Lung (tissue), 12 donors: Measurements from ENCODE around the gene PODN. TPM values are rescaled to one million over a fixed set of nuclear protein-coding genes. Genes with fewer than 3 reads are reported as not detected.

Experiments used
- ATAC-seq: fragments of 200-7000 bp; cut with Tn5 transposase; one replicate; pipeline ENCODE4 v1.9.1; 2020; ENCODE audit warnings: moderate number of reproducible peaks; ENCODE audit not compliant: insufficient read depth, low FRiP score
- DNase-seq, 3 donors: peaks; one replicate each; pipeline ENCODE4 v3.0.0-alpha.2; 2013 to 2017
- H3K27ac ChIP-seq, 2 donors: one replicate each; pipeline ENCODE4 v1.5.1; 2013; ENCODE audit warnings: mild to moderate bottlenecking in 2 of 2, moderate library complexity in 2 of 2, control low read depth in 1 of 2, inconsistent platforms in 1 of 2, low read depth in 1 of 2, low read length in 1 of 2
- H3K27me3 ChIP-seq, 3 donors: one replicate each; pipeline ENCODE4 v1.5.1; 2013; ENCODE audit warnings: low read length in 2 of 3; ENCODE audit not compliant: control insufficient read depth in 3 of 3, insufficient read depth in 3 of 3
- H3K36me3 ChIP-seq, 4 donors: one replicate each; pipeline ENCODE4 v1.5.1; 2013; ENCODE audit warnings: low read length in 4 of 4, mild to moderate bottlenecking in 1 of 4, moderate library complexity in 1 of 4; ENCODE audit not compliant: control insufficient read depth in 4 of 4, insufficient read depth in 4 of 4
- H3K4me1 ChIP-seq, 5 donors: one replicate each; pipeline ENCODE4 v1.5.1; 2013; ENCODE audit warnings: low read length in 5 of 5, mild to moderate bottlenecking in 2 of 5, moderate library complexity in 1 of 5; ENCODE audit not compliant: control insufficient read depth in 5 of 5, insufficient read depth in 5 of 5
- H3K4me3 ChIP-seq: one replicate; pipeline ENCODE4 v1.5.1; 2013; ENCODE audit warnings: mild to moderate bottlenecking, control low read depth, moderate library complexity
- H3K9ac ChIP-seq, 2 donors: one replicate each; pipeline ENCODE4 v1.5.1; 2013; ENCODE audit warnings: low read length in 2 of 2, control low read depth in 1 of 2; ENCODE audit not compliant: insufficient read depth in 1 of 2
- H3K9me3 ChIP-seq, 4 donors: one replicate each; pipeline ENCODE4 v1.5.1; 2013; ENCODE audit warnings: low read length in 3 of 4, mild to moderate bottlenecking in 1 of 4, moderate library complexity in 1 of 4; ENCODE audit not compliant: control insufficient read depth in 4 of 4, insufficient read depth in 3 of 4
- CTCF ChIP-seq: IDR thresholded peaks from 2 replicates; pipeline ENCODE4 v1.5.1; 2012; ENCODE audit warnings: mild to moderate bottlenecking; ENCODE audit errors: control extremely low read depth, extremely low read depth
- WGBS, 2 donors: extraction: QIAGEN DNeasy Blood & Tissue Kit; methylation state at CpG; one replicate each; pipeline ENCODE4 v1.1.7; 2013; 5-methylcytosine and 5-hydroxymethylcytosine counted together
- polyA plus RNA-seq, 2 donors: library from polyadenylated mRNA; stranded (reverse); fragments of 200-250 nt; gene quantifications; one replicate each; pipeline ENCODE4 v1.2.1, GENCODE V29; 2013
- total RNA-seq, 2 donors: library from RNA; depleted of rRNA in 1 of 2; stranded (reverse); fragments of >200 nt in 1 of 2; gene quantifications; one replicate each; pipeline ENCODE4 v1.2.1, GENCODE V29; 2014 to 2021
- donor health status: control.
- donor health status: control.
- donor health status: Bipolar disorder and iron deficiency.
- donor health status: healthy.
- donor health status: DM: yes; HTN: yes; CAD: no.

The PODN gene
- total and polyA plus RNA-seq, 4 donors: 12.9 to 40.9 (median 21.7) TPM

- DNase-seq: peak; percentile 86 to 94 (median 93)
- H3K9me3 ChIP-seq: no peaks in the 10 kb centered on the region
- WGBS, 2 donors: 76 to 80% methylated on average over 6 of the region's 6 CpGs
- peaks cover 0 to 5% (median 0%) of the 10 kb centered on the region in 4 donors for H3K36me3 ChIP-seq
- H3K4me3 ChIP-seq: no peak overlapping the region
- ATAC-seq: no peak
- H3K9ac ChIP-seq: no peak overlapping the region
- TF ChIP-seq CTCF: no peak
- peaks cover 0 to 29% (median 7%) of the 10 kb centered on the region in 5 donors for H3K4me1 ChIP-seq
- H3K27ac ChIP-seq: peak overlapping the region in 1 of 2 donors; percentile 4
- H3K27me3 ChIP-seq: peaks cover 0 to 10% (median 0%) of the 10 kb centered on the region in 3 donors
These were observed 4.5 kb downstream of the PODN start for GRCh38 chr1:53066488-53066887.

- no peaks in the 10 kb centered on the region for H3K9me3 ChIP-seq
- peaks cover 0 to 5% (median 0%) of the 10 kb centered on the region in 4 donors for H3K36me3 ChIP-seq
- DNase-seq (peak; percentile 81 to 90 (median 89)), ATAC-seq (no peak)
- no peak for TF ChIP-seq CTCF
- H3K9ac ChIP-seq: no peak overlapping the region
- H3K27ac ChIP-seq: no peak overlapping the region
- H3K27me3 ChIP-seq: peaks cover 0 to 7% (median 0%) of the 10 kb centered on the region in 3 donors
- 82 to 88% methylated on average over 13 of the region's 13 CpGs for WGBS, 2 donors
- H3K4me1 ChIP-seq: peaks cover 0 to 28% (median 6%) of the 10 kb centered on the region in 5 donors
- H3K4me3 ChIP-seq: no peak overlapping the region
These were observed 5.1 kb downstream of the PODN start for GRCh38 chr1:53066891-53067738.

- DNase-seq (no peak), ATAC-seq (no peak)
- H3K36me3 ChIP-seq: peaks cover 0 to 5% (median 0%) of the 10 kb centered on the region in 4 donors
- TF ChIP-seq CTCF: no peak
- 92 to 97% methylated on average over 2 of the region's 2 CpGs for WGBS, 2 donors
- no peak overlapping the region for H3K4me3 ChIP-seq
- peaks cover 0 to 3% (median 0%) of the 10 kb centered on the region in 3 donors for H3K27me3 ChIP-seq
- H3K9ac ChIP-seq: no peak overlapping the region
- no peaks in the 10 kb centered on the region for H3K9me3 ChIP-seq
- peaks cover 0 to 24% (median 6%) of the 10 kb centered on the region in 5 donors for H3K4me1 ChIP-seq
- H3K27ac ChIP-seq: no peak overlapping the region
These were observed 5.9 kb downstream of the PODN start for GRCh38 chr1:53067886-53068285.
